NCI-H2227 treated with DMSO at 0.1 percent for 48 hours (cell line): ENCODE results near the gene FOXJ3.
"Not testable (repeated sequence)": the region's sequence is repeated elsewhere in the genome, so short reads cannot be mapped to it uniquely, and the experiment has no call there.

ENCODE experiments used
- DNase-seq: peaks from one replicate; lab custom pipeline; 2025; lab: John Stamatoyannopoulos, UW

FOXJ3 gene

GRCh38 chr1:42251042-42251441 lies 84.0 kb downstream of the FOXJ3 start:
- DNase-seq: no peak

GRCh38 chr1:42250164-42250563 lies 84.9 kb downstream of the FOXJ3 start:
- no peak for DNase-seq

- no peak for DNase-seq
These were observed 93.9 kb downstream of the FOXJ3 start for GRCh38 chr1:42240966-42241755.

GRCh38 chr1:42239555-42239954 lies 95.5 kb downstream of the FOXJ3 start:
- no peak for DNase-seq

GRCh38 chr1:42239041-42239440 lies 96.0 kb downstream of the FOXJ3 start:
- DNase-seq: no peak

- no peak for DNase-seq
These were observed 103.8 kb downstream of the FOXJ3 start for GRCh38 chr1:42231253-42231652.

GRCh38 chr1:42228938-42229337 lies 106.1 kb downstream of the FOXJ3 start:
- DNase-seq: no peak

GRCh38 chr1:42223036-42223435 lies 112.0 kb downstream of the FOXJ3 start:
- no peak for DNase-seq

- no peak for DNase-seq
These were observed 113.0 kb downstream of the FOXJ3 start for GRCh38 chr1:42221952-42222606.

- no peak for DNase-seq
These were observed 113.6 kb downstream of the FOXJ3 start for GRCh38 chr1:42221456-42221855.

GRCh38 chr1:42219627-42220026 lies 115.4 kb downstream of the FOXJ3 start:
- no peak for DNase-seq

- DNase-seq: no peak
These were observed 120.6 kb downstream of the FOXJ3 start for GRCh38 chr1:42214447-42214871.

GRCh38 chr1:42211224-42211623 lies 123.8 kb downstream of the FOXJ3 start:
- no peak for DNase-seq

GRCh38 chr1:42210421-42211133 lies 124.5 kb downstream of the FOXJ3 start:
- DNase-seq: no peak

- no peak for DNase-seq
These were observed 125.3 kb downstream of the FOXJ3 start for GRCh38 chr1:42209526-42210251.

GRCh38 chr1:42206930-42207329 lies 128.1 kb downstream of the FOXJ3 start:
- DNase-seq: not testable (repeated sequence)

GRCh38 chr1:42206164-42206563 lies 128.9 kb downstream of the FOXJ3 start:
- DNase-seq: no peak

- DNase-seq: no peak
These were observed 133.0 kb downstream of the FOXJ3 start for GRCh38 chr1:42201986-42202385.

- DNase-seq: no peak
These were observed 136.8 kb downstream of the FOXJ3 start for GRCh38 chr1:42198251-42198650.

GRCh38 chr1:42195841-42196240 lies 139.2 kb downstream of the FOXJ3 start:
- DNase-seq: no peak

- no peak for DNase-seq
These were observed 142.9 kb downstream of the FOXJ3 start for GRCh38 chr1:42192106-42192505.

GRCh38 chr1:42191319-42191718 lies 143.7 kb downstream of the FOXJ3 start:
- no peak for DNase-seq
